Neural cell (in vitro differentiated cells): ENCODE data around the gene OTX2.

Source experiments
- EZH2 ChIP-seq: fragments of 200-600, 300-800 bp; shearing (Covaris generic), sonication (generic); IDR thresholded peaks from 2 replicates; pipeline ENCODE4 v1.6.1; 2014; ENCODE audit warnings: antibody characterized with exemption, low read length, borderline replicate concordance, mild to moderate bottlenecking; ENCODE audit not compliant: insufficient read depth, poor library complexity, severe bottlenecking
- TF ChIP-seq, protein P1 (sequence below): fragments of 450-650 bp; IDR thresholded peaks from 2 replicates; pipeline ENCODE4 v1.5.1; 2014; ENCODE audit warnings: antibody characterized with exemption, mild to moderate bottlenecking, moderate library complexity; ENCODE audit not compliant: poor library complexity, severe bottlenecking

DNA sequence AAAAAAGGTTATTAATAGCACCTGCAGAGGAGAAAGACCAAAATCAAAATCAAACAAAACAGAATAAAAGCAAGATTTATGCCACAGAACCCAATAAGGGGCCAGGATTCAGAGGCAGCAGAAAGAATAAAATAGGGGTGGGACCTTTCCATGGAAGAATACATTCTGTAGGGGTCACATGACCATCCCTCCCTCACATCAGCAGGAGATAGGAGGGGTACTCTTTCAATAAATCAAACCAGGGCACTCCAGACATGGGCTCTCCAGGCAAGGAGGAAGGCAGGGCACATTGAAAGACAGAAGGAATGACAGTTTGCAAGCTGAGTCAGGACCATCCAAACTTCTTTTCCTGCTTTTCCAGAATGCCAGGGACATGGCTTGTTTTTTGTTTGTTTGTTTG lies 39.8 kb downstream of the OTX2 start:
- TF ChIP-seq, protein P1, sequence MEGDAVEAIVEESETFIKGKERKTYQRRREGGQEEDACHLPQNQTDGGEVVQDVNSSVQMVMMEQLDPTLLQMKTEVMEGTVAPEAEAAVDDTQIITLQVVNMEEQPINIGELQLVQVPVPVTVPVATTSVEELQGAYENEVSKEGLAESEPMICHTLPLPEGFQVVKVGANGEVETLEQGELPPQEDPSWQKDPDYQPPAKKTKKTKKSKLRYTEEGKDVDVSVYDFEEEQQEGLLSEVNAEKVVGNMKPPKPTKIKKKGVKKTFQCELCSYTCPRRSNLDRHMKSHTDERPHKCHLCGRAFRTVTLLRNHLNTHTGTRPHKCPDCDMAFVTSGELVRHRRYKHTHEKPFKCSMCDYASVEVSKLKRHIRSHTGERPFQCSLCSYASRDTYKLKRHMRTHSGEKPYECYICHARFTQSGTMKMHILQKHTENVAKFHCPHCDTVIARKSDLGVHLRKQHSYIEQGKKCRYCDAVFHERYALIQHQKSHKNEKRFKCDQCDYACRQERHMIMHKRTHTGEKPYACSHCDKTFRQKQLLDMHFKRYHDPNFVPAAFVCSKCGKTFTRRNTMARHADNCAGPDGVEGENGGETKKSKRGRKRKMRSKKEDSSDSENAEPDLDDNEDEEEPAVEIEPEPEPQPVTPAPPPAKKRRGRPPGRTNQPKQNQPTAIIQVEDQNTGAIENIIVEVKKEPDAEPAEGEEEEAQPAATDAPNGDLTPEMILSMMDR: no peak
- TF ChIP-seq EZH2: no peak
